Omental fat pad (tissue), 4 donors: ENCODE measurements around the gene ARL6IP4. TPM values are rescaled to one million over a fixed set of nuclear protein-coding genes. Genes with fewer than 3 reads are reported as not detected.
"Not testable (repeated sequence)": the region's sequence is repeated elsewhere in the genome, so short reads cannot be mapped to it uniquely, and the experiment has no call there.

ENCODE experiments used
- ATAC-seq: fragments of 150-250 bp; one replicate; pipeline ENCODE4 v1.9.1; 2016; ENCODE audit warnings: mild to moderate bottlenecking, moderate library complexity; ENCODE audit not compliant: low FRiP score
- DNase-seq: peaks from one replicate; pipeline ENCODE4 v3.0.0-alpha.2; 2019; ENCODE audit warnings: low spot score
- total RNA-seq, 4 donors: library from RNA; depleted of rRNA; stranded (reverse); fragments of >200 nt; gene quantifications; one replicate each; pipeline ENCODE4 v1.1.0, GENCODE V29; 2016
- TF ChIP-seq, protein P1 (sequence below), 3 donors: fragments of 450-650 bp; IDR thresholded peaks; one replicate each; pipeline ENCODE4 v1.5.1; 2016 to 2017; ENCODE audit warnings: antibody characterized with exemption in 3 of 3, mild to moderate bottlenecking in 3 of 3, moderate library complexity in 2 of 3

ARL6IP4 gene
- total RNA-seq: 100 to 1,000 TPM; 146 to 241 (median 189) TPM

DNA sequence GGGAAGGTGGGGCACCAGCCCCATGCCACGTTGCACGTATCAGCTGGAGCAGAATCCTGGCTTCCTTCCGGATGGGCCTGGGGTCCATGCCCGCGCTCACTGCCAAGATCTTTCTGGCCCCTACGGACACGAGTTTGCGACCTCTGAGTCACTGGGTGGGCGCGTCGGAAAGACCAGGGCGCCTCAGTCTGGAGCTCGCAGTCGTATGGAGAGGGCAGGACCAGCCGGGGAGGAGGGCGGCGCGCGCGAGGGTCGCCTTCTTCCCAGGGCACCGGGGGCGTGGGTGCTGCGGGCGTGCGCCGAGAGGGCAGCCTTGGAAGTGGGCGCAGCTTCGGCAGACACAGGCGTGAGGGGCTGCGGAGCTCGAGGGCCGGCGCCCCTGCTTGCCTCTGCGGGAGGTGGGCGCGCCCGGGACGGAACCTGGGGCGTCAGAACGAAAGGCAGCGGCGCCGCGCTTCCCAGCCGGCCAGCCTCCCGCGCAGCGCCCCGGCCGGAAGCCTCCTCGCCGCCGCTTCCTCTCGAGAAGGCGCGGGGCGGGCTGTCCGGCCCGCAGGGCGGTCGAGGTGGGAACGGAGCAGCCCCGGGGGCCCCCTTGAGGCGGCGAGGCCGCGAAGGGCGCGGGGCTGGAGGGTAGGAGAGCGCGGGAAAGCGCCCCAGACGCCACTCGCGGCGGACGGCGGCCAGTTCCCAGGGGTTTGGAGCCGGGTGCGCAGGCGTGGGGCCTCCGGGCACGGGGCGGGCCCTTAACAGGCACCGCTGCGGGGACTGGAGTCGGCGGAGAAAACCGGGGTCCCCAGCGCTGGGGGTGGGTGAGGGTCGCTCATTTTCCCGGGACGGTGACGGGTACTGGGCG, at the start of gene ARL6IP4:
TSS of gene ARL6IP4 (plus strand) at position 499 of the 853 bp plus-strand sequence. CDS start 459 bp downstream, outside the sequence.
- ATAC-seq: peak; percentile 56

DNA sequence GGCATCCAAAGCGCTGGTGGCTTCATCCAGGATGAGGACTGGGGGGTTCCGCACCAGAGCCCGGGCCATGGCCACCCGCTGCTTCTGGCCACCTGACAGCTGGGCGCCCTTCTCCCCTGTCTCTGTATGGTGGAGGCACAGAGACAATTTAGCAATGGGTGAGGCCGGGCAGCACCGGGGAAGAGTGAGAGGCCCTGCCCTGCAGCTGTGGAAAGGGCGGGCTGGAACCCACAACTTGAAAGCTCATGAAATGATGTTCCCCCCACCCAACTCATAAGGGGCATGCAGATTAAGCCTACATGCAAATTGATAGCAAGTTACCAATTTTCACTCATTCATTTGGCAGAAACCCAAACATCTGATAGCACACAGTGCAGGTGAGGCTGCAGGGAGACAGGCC, 48.3 kb upstream of the ARL6IP4 start:
- TF ChIP-seq, protein P1, sequence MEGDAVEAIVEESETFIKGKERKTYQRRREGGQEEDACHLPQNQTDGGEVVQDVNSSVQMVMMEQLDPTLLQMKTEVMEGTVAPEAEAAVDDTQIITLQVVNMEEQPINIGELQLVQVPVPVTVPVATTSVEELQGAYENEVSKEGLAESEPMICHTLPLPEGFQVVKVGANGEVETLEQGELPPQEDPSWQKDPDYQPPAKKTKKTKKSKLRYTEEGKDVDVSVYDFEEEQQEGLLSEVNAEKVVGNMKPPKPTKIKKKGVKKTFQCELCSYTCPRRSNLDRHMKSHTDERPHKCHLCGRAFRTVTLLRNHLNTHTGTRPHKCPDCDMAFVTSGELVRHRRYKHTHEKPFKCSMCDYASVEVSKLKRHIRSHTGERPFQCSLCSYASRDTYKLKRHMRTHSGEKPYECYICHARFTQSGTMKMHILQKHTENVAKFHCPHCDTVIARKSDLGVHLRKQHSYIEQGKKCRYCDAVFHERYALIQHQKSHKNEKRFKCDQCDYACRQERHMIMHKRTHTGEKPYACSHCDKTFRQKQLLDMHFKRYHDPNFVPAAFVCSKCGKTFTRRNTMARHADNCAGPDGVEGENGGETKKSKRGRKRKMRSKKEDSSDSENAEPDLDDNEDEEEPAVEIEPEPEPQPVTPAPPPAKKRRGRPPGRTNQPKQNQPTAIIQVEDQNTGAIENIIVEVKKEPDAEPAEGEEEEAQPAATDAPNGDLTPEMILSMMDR (IDR thresholded peaks at IDR 0.05): no peak
- ATAC-seq: no peak
- DNase-seq: no peak

More for the DNA sequence above, at the start of gene ARL6IP4:
- TF ChIP-seq, protein P1 (IDR thresholded peaks at IDR 0.05): no peak
- DNase-seq: no peak

DNA sequence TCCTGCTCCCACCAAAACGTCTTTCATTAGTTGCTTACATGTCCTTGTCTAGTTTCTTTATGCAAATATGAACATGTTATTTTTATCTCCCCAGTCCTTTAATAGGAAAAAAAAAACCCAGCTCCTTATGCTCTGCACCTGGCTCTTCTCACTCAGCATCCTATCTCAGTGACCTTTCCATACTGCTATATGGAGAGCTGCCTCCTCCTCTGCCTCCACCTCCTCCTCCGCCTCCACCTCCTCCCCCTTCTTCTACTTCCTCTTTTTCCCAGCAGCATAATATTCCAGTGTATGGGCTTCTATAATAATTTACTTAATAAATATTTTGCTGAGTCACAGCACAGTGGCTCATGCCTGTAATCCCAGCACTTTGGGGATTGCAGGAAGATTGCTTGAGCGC, 45.8 kb upstream of the ARL6IP4 start:
- DNase-seq: no peak
- no peak for ATAC-seq
- TF ChIP-seq, protein P1 (IDR thresholded peaks at IDR 0.05): no peak

DNA sequence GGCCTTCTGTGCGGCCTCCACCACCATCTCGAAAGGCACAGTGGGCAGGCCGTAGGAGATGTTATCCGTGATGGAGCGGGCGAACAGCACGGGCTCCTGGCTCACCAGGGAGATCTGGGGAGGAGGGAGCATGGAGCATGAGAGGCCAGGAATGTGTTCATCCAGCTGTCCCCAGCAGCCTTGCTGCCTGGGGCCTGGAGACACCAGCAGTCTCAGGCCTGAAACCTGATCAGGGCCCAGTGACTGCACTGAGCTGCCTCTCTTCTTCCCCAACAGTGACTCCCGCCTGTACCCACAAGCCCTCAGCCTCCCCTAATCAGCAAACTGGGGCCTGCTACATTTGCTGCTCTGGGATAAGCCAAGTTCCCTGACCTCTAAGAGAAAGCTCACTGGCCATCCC, 45.2 kb upstream of the ARL6IP4 start:
- ATAC-seq (no peak), DNase-seq (no peak)
- TF ChIP-seq, protein P1 (IDR thresholded peaks at IDR 0.05): no peak

DNA sequence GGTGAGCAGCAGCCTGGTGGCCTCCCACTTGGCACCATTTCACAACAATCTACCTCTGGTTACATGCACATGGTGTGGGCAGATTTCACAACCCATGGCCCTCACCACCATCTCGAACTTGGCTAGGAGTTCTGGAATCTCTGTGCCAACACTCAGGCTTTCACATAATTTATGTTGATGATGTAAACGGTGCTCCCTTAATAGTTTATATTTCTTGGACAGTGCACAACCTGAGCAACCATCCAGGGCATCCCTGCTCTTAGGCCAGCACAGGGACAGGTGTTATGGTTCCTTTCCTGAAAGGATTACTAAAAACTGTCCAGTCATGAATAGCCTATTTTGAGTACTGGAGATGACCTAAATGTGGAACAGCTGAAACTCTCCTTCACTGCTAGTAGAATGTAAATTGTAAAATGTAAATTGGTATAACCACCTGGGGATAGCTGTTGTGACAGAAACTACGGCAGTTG, 42.8 kb upstream of the ARL6IP4 start:
- TF ChIP-seq, protein P1 (IDR thresholded peaks at IDR 0.05): no peak
- ATAC-seq (no peak), DNase-seq (no peak)

DNA sequence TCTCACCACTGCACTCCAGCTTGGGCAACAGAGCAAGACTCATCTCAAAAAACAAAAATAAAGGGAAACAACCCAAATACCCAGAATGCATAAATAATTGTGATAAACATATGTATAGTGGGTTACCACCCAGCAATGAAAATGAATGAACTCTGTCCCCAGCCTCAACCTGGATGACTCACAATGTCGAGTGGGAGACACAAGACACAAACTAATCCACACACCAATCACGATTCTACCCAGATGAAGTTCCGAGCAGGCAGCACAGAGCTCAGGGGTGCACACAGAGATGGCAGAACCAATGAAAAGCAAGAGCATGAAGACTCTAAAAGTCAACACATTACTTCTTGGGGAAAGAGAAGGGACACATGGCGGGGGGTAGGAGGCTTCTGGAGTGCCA, 41.4 kb upstream of the ARL6IP4 start:
- TF ChIP-seq, protein P1 (IDR thresholded peaks at IDR 0.05): no peak
- DNase-seq: no peak
- no peak for ATAC-seq

DNA sequence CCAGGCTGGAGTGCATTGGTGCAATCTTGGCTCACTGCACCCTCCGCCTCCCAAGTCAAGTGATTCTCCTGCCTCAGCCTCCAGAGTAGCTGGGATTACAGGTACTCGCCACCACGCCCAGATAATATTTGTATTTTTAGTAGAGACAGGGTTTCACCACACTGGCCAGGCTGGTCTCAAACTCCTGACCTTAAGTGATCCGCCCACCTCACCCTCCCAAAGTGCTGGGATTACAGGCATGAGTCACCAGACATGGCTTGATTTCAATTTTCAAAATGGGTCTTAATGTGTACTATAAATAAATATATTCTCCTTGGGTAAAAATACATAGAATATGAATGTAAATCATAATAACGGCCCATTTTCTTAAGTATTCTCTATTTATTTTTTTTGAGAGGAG, 39.1 kb upstream of the ARL6IP4 start:
- DNase-seq, ATAC-seq: not testable (repeated sequence)
